ENCODE data around the gene MTM1. TPM values are rescaled to one million over a fixed set of nuclear protein-coding genes. Genes with fewer than 3 reads are reported as not detected.
A peak's percentile ranks its signal among the peaks of the same experiment; 100 is the strongest.

Gene MTM1
- total and polyA plus RNA-seq, 9 donors = 4.0 to 5.9 (median 4.8) TPM

GRCh38 chrX:150599226-150599625 lies 30.8 kb downstream of the MTM1 start:
- no peak for DNase-seq
- Histone ChIP-seq H3K4me1 (ENCODE audit: control insufficient read depth, insufficient read depth, low read length) (no peaks in the 10 kb centered on the region), H3K9me3 (replicated peaks; ENCODE audit: control insufficient read depth, low read depth, low read length) (no peaks in the 10 kb centered on the region), H3K27me3 (ENCODE audit: control insufficient read depth, insufficient read depth, low read length) (peaks cover 4% of the 10 kb centered on the region), H3K27ac (ENCODE audit: low read length) (no peak overlapping the region), H3K4me3 (ENCODE audit: low read length) (no peak overlapping the region), H3K36me3 (ENCODE audit: control insufficient read depth, insufficient read depth, low read length) (peaks cover 3% of the 10 kb centered on the region)
- no CpG with 5 or more reads among the region's 1 CpG for WGBS (ENCODE audit: insufficient coverage)

- no peaks in the 10 kb centered on the region for H3K9me3 ChIP-seq (replicated peaks; ENCODE audit: control insufficient read depth, low read depth, low read length)
- H3K4me1 ChIP-seq (ENCODE audit: control insufficient read depth, insufficient read depth, low read length) = no peaks in the 10 kb centered on the region
- no peak for DNase-seq
- H3K4me3 ChIP-seq (ENCODE audit: low read length) = no peak overlapping the region
- H3K27me3 ChIP-seq (ENCODE audit: control insufficient read depth, insufficient read depth, low read length) = peaks cover 4% of the 10 kb centered on the region
- no peak overlapping the region for H3K27ac ChIP-seq (ENCODE audit: low read length)
- peaks cover 3% of the 10 kb centered on the region for H3K36me3 ChIP-seq (ENCODE audit: control insufficient read depth, insufficient read depth, low read length)
Observed at GRCh38 chrX:150602296-150602695, 33.9 kb downstream of the MTM1 start.

- Histone ChIP-seq H3K9me3 (replicated peaks; ENCODE audit: control insufficient read depth, low read depth, low read length) (no peaks in the 10 kb centered on the region), H3K27me3 (ENCODE audit: control insufficient read depth, insufficient read depth, low read length) (peaks cover 4% of the 10 kb centered on the region), H3K4me1 (ENCODE audit: control insufficient read depth, insufficient read depth, low read length) (no peaks in the 10 kb centered on the region), H3K4me3 (ENCODE audit: low read length) (no peak overlapping the region), H3K36me3 (ENCODE audit: control insufficient read depth, insufficient read depth, low read length) (peaks cover 3% of the 10 kb centered on the region), H3K27ac (ENCODE audit: low read length) (no peak overlapping the region)
- no peak for DNase-seq
- WGBS (ENCODE audit: insufficient coverage) = 90% methylated on average over 2 of the region's 3 CpGs
Observed at GRCh38 chrX:150602743-150603142, 34.3 kb downstream of the MTM1 start.

GRCh38 chrX:150605603-150606002 lies 37.2 kb downstream of the MTM1 start:
- Histone ChIP-seq H3K4me1 (ENCODE audit: control insufficient read depth, insufficient read depth, low read length) (no peaks in the 10 kb centered on the region), H3K4me3 (ENCODE audit: low read length) (no peak overlapping the region), H3K27ac (ENCODE audit: low read length) (no peak overlapping the region), H3K9me3 (replicated peaks; ENCODE audit: control insufficient read depth, low read depth, low read length) (no peaks in the 10 kb centered on the region), H3K27me3 (ENCODE audit: control insufficient read depth, insufficient read depth, low read length) (peaks cover 4% of the 10 kb centered on the region), H3K36me3 (ENCODE audit: control insufficient read depth, insufficient read depth, low read length) (peaks cover 6% of the 10 kb centered on the region)
- WGBS (ENCODE audit: insufficient coverage) = no CpG with 5 or more reads among the region's 2 CpGs
- DNase-seq = no peak

- 85% methylated on average over 4 of the region's 5 CpGs for WGBS (ENCODE audit: insufficient coverage)
- peak; percentile 26 for DNase-seq
- Histone ChIP-seq H3K9me3 (replicated peaks; ENCODE audit: control insufficient read depth, low read depth, low read length) (no peaks in the 10 kb centered on the region), H3K4me1 (ENCODE audit: control insufficient read depth, insufficient read depth, low read length) (no peaks in the 10 kb centered on the region), H3K36me3 (ENCODE audit: control insufficient read depth, insufficient read depth, low read length) (peaks cover 3% of the 10 kb centered on the region), H3K27me3 (ENCODE audit: control insufficient read depth, insufficient read depth, low read length) (peaks cover 4% of the 10 kb centered on the region), H3K27ac (ENCODE audit: low read length) (no peak overlapping the region), H3K4me3 (ENCODE audit: low read length) (no peak overlapping the region)
Observed at GRCh38 chrX:150607201-150607600, 38.8 kb downstream of the MTM1 start.

- Histone ChIP-seq H3K36me3 (ENCODE audit: control insufficient read depth, insufficient read depth, low read length) (peaks cover 3% of the 10 kb centered on the region), H3K9me3 (replicated peaks; ENCODE audit: control insufficient read depth, low read depth, low read length) (no peaks in the 10 kb centered on the region), H3K27ac (ENCODE audit: low read length) (no peak overlapping the region), H3K4me3 (ENCODE audit: low read length) (no peak overlapping the region), H3K27me3 (ENCODE audit: control insufficient read depth, insufficient read depth, low read length) (no peaks in the 10 kb centered on the region), H3K4me1 (ENCODE audit: control insufficient read depth, insufficient read depth, low read length) (no peaks in the 10 kb centered on the region)
- DNase-seq = no peak
Observed at GRCh38 chrX:150610043-150610442, 41.6 kb downstream of the MTM1 start.

- Histone ChIP-seq H3K9me3 (replicated peaks; ENCODE audit: control insufficient read depth, low read depth, low read length) (no peaks in the 10 kb centered on the region), H3K4me3 (ENCODE audit: low read length) (no peak overlapping the region), H3K4me1 (ENCODE audit: control insufficient read depth, insufficient read depth, low read length) (no peaks in the 10 kb centered on the region), H3K27me3 (ENCODE audit: control insufficient read depth, insufficient read depth, low read length) (no peaks in the 10 kb centered on the region), H3K36me3 (ENCODE audit: control insufficient read depth, insufficient read depth, low read length) (peaks cover 3% of the 10 kb centered on the region), H3K27ac (ENCODE audit: low read length) (no peak overlapping the region)
- DNase-seq = no peak
- WGBS (ENCODE audit: insufficient coverage) = no CpG with 5 or more reads among the region's 2 CpGs
Observed at GRCh38 chrX:150610446-150610845, 42.0 kb downstream of the MTM1 start.

GRCh38 chrX:150615356-150615755 lies 46.9 kb downstream of the MTM1 start:
- peaks cover 2% of the 10 kb centered on the region for H3K36me3 ChIP-seq (ENCODE audit: control insufficient read depth, insufficient read depth, low read length)
- H3K4me3 ChIP-seq (ENCODE audit: low read length) = no peak overlapping the region
- H3K9me3 ChIP-seq (replicated peaks; ENCODE audit: control insufficient read depth, low read depth, low read length) = no peaks in the 10 kb centered on the region
- no peaks in the 10 kb centered on the region for H3K4me1 ChIP-seq (ENCODE audit: control insufficient read depth, insufficient read depth, low read length)
- no peak overlapping the region for H3K27ac ChIP-seq (ENCODE audit: low read length)
- DNase-seq = no peak
- peaks cover 2% of the 10 kb centered on the region for H3K27me3 ChIP-seq (ENCODE audit: control insufficient read depth, insufficient read depth, low read length)
- no CpG with 5 or more reads among the region's 4 CpGs for WGBS (ENCODE audit: insufficient coverage)

- no peak overlapping the region for H3K27ac ChIP-seq (ENCODE audit: low read length)
- no peaks in the 10 kb centered on the region for H3K4me1 ChIP-seq (ENCODE audit: control insufficient read depth, insufficient read depth, low read length)
- no peaks in the 10 kb centered on the region for H3K9me3 ChIP-seq (replicated peaks; ENCODE audit: control insufficient read depth, low read depth, low read length)
- H3K4me3 ChIP-seq (ENCODE audit: low read length) = no peak overlapping the region
- WGBS (ENCODE audit: insufficient coverage) = 73% methylated on average over 2 of the region's 7 CpGs
- peaks cover 2% of the 10 kb centered on the region for H3K36me3 ChIP-seq (ENCODE audit: control insufficient read depth, insufficient read depth, low read length)
- peaks cover 2% of the 10 kb centered on the region for H3K27me3 ChIP-seq (ENCODE audit: control insufficient read depth, insufficient read depth, low read length)
- no peak for DNase-seq
Observed at GRCh38 chrX:150616179-150616862, 47.9 kb downstream of the MTM1 start.

- no peak overlapping the region for H3K27ac ChIP-seq (ENCODE audit: low read length)
- H3K27me3 ChIP-seq (ENCODE audit: control insufficient read depth, insufficient read depth, low read length) = peaks cover 2% of the 10 kb centered on the region
- peaks cover 2% of the 10 kb centered on the region for H3K36me3 ChIP-seq (ENCODE audit: control insufficient read depth, insufficient read depth, low read length)
- 89% methylated on average over 1 of the region's 2 CpGs for WGBS (ENCODE audit: insufficient coverage)
- H3K9me3 ChIP-seq (replicated peaks; ENCODE audit: control insufficient read depth, low read depth, low read length) = no peaks in the 10 kb centered on the region
- no peaks in the 10 kb centered on the region for H3K4me1 ChIP-seq (ENCODE audit: control insufficient read depth, insufficient read depth, low read length)
- DNase-seq = no peak
- no peak overlapping the region for H3K4me3 ChIP-seq (ENCODE audit: low read length)
Observed at GRCh38 chrX:150616863-150617198, 48.4 kb downstream of the MTM1 start.

GRCh38 chrX:150621652-150622051 lies 53.2 kb downstream of the MTM1 start:
- Histone ChIP-seq H3K9me3 (replicated peaks; ENCODE audit: control insufficient read depth, low read depth, low read length) (no peaks in the 10 kb centered on the region), H3K27ac (ENCODE audit: low read length) (no peak overlapping the region), H3K36me3 (ENCODE audit: control insufficient read depth, insufficient read depth, low read length) (no peaks in the 10 kb centered on the region), H3K27me3 (ENCODE audit: control insufficient read depth, insufficient read depth, low read length) (peaks cover 4% of the 10 kb centered on the region), H3K4me3 (ENCODE audit: low read length) (no peak overlapping the region), H3K4me1 (ENCODE audit: control insufficient read depth, insufficient read depth, low read length) (no peaks in the 10 kb centered on the region)
- no peak for DNase-seq
- 100% methylated on average over 1 of the region's 2 CpGs for WGBS (ENCODE audit: insufficient coverage)
